ENCODE data around the gene DNAH6. TPM values are rescaled to one million over a fixed set of nuclear protein-coding genes. Genes with fewer than 3 reads are reported as not detected.

Gene DNAH6
- total and polyA plus RNA-seq, 2 of the 8 experiments (the other 6 are each of a cell fraction or from before 2014, with no cell fraction given), result 0.06 to 0.43 TPM

DNA sequence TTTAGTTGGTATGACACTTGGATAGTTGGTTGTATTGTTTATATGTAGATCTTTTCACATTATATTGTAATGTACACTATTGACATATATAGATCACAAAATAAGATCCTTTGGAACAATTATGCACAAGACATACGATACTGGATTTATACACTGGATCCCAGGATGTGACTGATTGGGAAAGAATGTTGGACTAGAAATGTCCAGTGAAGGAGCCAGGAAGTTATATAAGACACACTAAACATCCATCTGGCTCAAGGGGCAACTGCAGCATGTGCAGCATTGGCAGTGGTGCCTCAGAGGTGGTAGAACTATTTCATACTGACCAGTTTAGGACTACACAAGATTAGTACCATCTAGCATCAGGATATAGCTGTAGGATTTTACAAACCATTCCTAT, 259.7 kb downstream of the DNAH6 start (continued):
- TF ChIP-seq NANOG (IDR thresholded peaks at IDR 0.05; ENCODE audit: insufficient read depth, low read depth, low read length, poor library complexity, severe bottlenecking) (no peak), TBP (IDR thresholded peaks at IDR 0.05; ENCODE audit: low read depth, low read length) (no peak), TAF1 (IDR thresholded peaks at IDR 0.05; ENCODE audit: low read depth, low read length) (no peak), KDM1A (IDR thresholded peaks at IDR 0.05; ENCODE audit: borderline replicate concordance, low read length) (no peak), SIX5 (IDR thresholded peaks at IDR 0.05; ENCODE audit: low read depth, low read length) (no peak)
- TF ChIP-seq, protein P1, sequence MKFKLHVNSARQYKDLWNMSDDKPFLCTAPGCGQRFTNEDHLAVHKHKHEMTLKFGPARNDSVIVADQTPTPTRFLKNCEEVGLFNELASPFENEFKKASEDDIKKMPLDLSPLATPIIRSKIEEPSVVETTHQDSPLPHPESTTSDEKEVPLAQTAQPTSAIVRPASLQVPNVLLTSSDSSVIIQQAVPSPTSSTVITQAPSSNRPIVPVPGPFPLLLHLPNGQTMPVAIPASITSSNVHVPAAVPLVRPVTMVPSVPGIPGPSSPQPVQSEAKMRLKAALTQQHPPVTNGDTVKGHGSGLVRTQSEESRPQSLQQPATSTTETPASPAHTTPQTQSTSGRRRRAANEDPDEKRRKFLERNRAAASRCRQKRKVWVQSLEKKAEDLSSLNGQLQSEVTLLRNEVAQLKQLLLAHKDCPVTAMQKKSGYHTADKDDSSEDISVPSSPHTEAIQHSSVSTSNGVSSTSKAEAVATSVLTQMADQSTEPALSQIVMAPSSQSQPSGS (IDR thresholded peaks at IDR 0.05; ENCODE audit: low read length), result no peak
- TF ChIP-seq, protein P2, sequence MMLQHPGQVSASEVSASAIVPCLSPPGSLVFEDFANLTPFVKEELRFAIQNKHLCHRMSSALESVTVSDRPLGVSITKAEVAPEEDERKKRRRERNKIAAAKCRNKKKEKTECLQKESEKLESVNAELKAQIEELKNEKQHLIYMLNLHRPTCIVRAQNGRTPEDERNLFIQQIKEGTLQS (IDR thresholded peaks at IDR 0.05; ENCODE audit: insufficient read depth, low read depth, low read length), result no peak
